Cortex of kidney (tissue), 1 donor: ENCODE measurements around the gene SLC27A1.
"Not testable (repeated sequence)": the region's sequence is repeated elsewhere in the genome, so short reads cannot be mapped to it uniquely, and the experiment has no call there.

ENCODE experiments used
- DNase-seq: peaks from one replicate; lab custom pipeline; 2025; lab: John Stamatoyannopoulos, UW

Gene SLC27A1

GRCh38 chr19:17511724-17512573 is 41.6 kb downstream of the SLC27A1 start:
- DNase-seq = no peak

- DNase-seq = no peak
Observed at GRCh38 chr19:17512574-17512939, 42.2 kb downstream of the SLC27A1 start.

- DNase-seq = no peak
Observed at GRCh38 chr19:17515408-17516149, 45.3 kb downstream of the SLC27A1 start.

GRCh38 chr19:17517898-17518297 is 47.6 kb downstream of the SLC27A1 start:
- DNase-seq = no peak

GRCh38 chr19:17518654-17519053 is 48.3 kb downstream of the SLC27A1 start:
- not testable (repeated sequence) for DNase-seq

- DNase-seq = no peak
Observed at GRCh38 chr19:17519967-17520366, 49.6 kb downstream of the SLC27A1 start.

- DNase-seq = no peak
Observed at GRCh38 chr19:17520865-17521264, 50.5 kb downstream of the SLC27A1 start.

- DNase-seq = no peak
Observed at GRCh38 chr19:17522988-17523872, 52.9 kb downstream of the SLC27A1 start.

- no peak for DNase-seq
Observed at GRCh38 chr19:17524651-17525050, 54.3 kb downstream of the SLC27A1 start.

- DNase-seq = no peak
Observed at GRCh38 chr19:17525141-17525540, 54.8 kb downstream of the SLC27A1 start.

- no peak for DNase-seq
Observed at GRCh38 chr19:17526922-17527321, 56.6 kb downstream of the SLC27A1 start.

- DNase-seq = no peak
Observed at GRCh38 chr19:17527326-17527725, 57.0 kb downstream of the SLC27A1 start.

- no peak for DNase-seq
Observed at GRCh38 chr19:17528610-17529009, 58.3 kb downstream of the SLC27A1 start.

- no peak for DNase-seq
Observed at GRCh38 chr19:17529239-17530158, 59.2 kb downstream of the SLC27A1 start.

- DNase-seq = no peak
Observed at GRCh38 chr19:17530586-17530985, 60.3 kb downstream of the SLC27A1 start.

- no peak for DNase-seq
Observed at GRCh38 chr19:17532116-17532515, 61.8 kb downstream of the SLC27A1 start.

- DNase-seq = no peak
Observed at GRCh38 chr19:17532557-17532956, 62.2 kb downstream of the SLC27A1 start.

GRCh38 chr19:17534767-17535166 is 64.4 kb downstream of the SLC27A1 start:
- DNase-seq = no peak

GRCh38 chr19:17536955-17537354 is 66.6 kb downstream of the SLC27A1 start:
- DNase-seq = no peak

- no peak for DNase-seq
Observed at GRCh38 chr19:17538684-17539237, 68.4 kb downstream of the SLC27A1 start.
